Retinal pigment epithelial cell (primary cell): ENCODE results near the gene VAV2.

ENCODE experiments used
- DNase-seq: peaks from one replicate; pipeline ENCODE4 v3.0.0-alpha.2; 2010; ENCODE audit warnings: low read depth
- H3K4me3 ChIP-seq: 2 replicates; pipeline ENCODE4 v1.5.1; 2011; ENCODE audit warnings: mild to moderate bottlenecking, low read length, control low read depth, moderate library complexity
- CTCF ChIP-seq: conservative IDR thresholded peaks from 2 replicates; pipeline ENCODE4 v1.5.1; 2011; ENCODE audit warnings: low read depth, low read length, control low read depth, inconsistent platforms

The VAV2 gene

GRCh38 chr9:133884907-133885744, 107.0 kb downstream of the VAV2 start:
- no peak for DNase-seq
- TF ChIP-seq CTCF = no peak
- no peak overlapping the region for H3K4me3 ChIP-seq

GRCh38 chr9:133882849-133883755, 109.0 kb downstream of the VAV2 start:
- no peak for TF ChIP-seq CTCF
- DNase-seq = no peak
- no peak overlapping the region for H3K4me3 ChIP-seq

GRCh38 chr9:133881671-133882381, 110.3 kb downstream of the VAV2 start:
- no peak for TF ChIP-seq CTCF
- no peak overlapping the region for H3K4me3 ChIP-seq
- DNase-seq = no peak

- H3K4me3 ChIP-seq = no peak overlapping the region
- no peak for TF ChIP-seq CTCF
- DNase-seq = no peak
Observed at GRCh38 chr9:133880851-133881661, 111.1 kb downstream of the VAV2 start.

- TF ChIP-seq CTCF = no peak
- H3K4me3 ChIP-seq = no peak overlapping the region
- DNase-seq = no peak
Observed at GRCh38 chr9:133880136-133880535, 112.0 kb downstream of the VAV2 start.

- no peak for DNase-seq
- no peak for TF ChIP-seq CTCF
- H3K4me3 ChIP-seq = no peak overlapping the region
Observed at GRCh38 chr9:133879615-133880014, 112.5 kb downstream of the VAV2 start.
